HCT116 (cell line): ENCODE measurements around the gene BCAR1. TPM values are rescaled to one million over a fixed set of nuclear protein-coding genes. Genes with fewer than 3 reads are reported as not detected.
"Not testable (repeated sequence)": the region's sequence is repeated elsewhere in the genome, so short reads cannot be mapped to it uniquely, and the experiment has no call there.

ENCODE experiments used
- ATAC-seq: fragments of 200-7000 bp; cut with Tn5 transposase; 2 replicates; pipeline ENCODE4 v1.9.1; 2020; ENCODE audit warnings: mild to moderate bottlenecking, moderate library complexity
- BruUV-seq: library from RNA; stranded (reverse); fragments of 400-500 nt; replicated peaks from 2 replicates; lab custom pipeline; 2021; lab: Mats Ljungman, UMichigan
- CTCF ChIA-PET: fragments of 300-600 bp; sonication (Branson Sonifier 250); formaldehyde crosslinking; loops from one replicate; lab custom pipeline; 2021; ENCODE audit warnings: antibody characterized with exemption; lab: Charles Lee
- POLR2A ChIA-PET: fragments of 300-600, 350-600 bp; sonication (Branson Sonifier 250); formaldehyde crosslinking; loops from one replicate; lab custom pipeline; 2021; ENCODE audit warnings: antibody characterized with exemption; lab: Charles Lee
- RAD21 ChIA-PET, 2 experiments: fragments of 300-600 bp; sonication (Branson Sonifier 250); formaldehyde crosslinking; loops; one replicate each; lab custom pipeline; 2023; ENCODE audit warnings: low total read pairs in 2 of 2; ENCODE audit not compliant: uncharacterized antibody in 2 of 2, unreplicated experiment in 2 of 2, low non-redundant PET in 1 of 2; lab: Charles Lee
- DNase-seq: peaks from one replicate; pipeline ENCODE4 v3.0.0-alpha.2; 2010; ENCODE audit warnings: low read depth, low spot score
- H2AFZ ChIP-seq: fragments of 200-600 bp; shearing (Covaris generic), sonication (generic); 2 replicates; pipeline ENCODE4 v1.6.1; 2017; ENCODE audit warnings: low read depth, mixed run types, mixed read lengths, antibody characterized with exemption, low read length; ENCODE audit not compliant: poor library complexity, severe bottlenecking
- H3K27ac ChIP-seq: 2 replicates; pipeline ENCODE4 v1.5.1; 2012; ENCODE audit warnings: low read depth, low read length
- H3K27me3 ChIP-seq: fragments of 200-600 bp; sonication (generic); 2 replicates; pipeline ENCODE4 v1.6.1; 2016; ENCODE audit warnings: mixed run types, low read length, mixed read lengths; ENCODE audit not compliant: insufficient read depth
- H3K36me3 ChIP-seq, 2 experiments: fragments of 200-500 bp in 1 of 2; fragments of 200-600 bp in 1 of 2; sonication (Bioruptor generic) in 1 of 2; sonication (generic) in 1 of 2; 2 replicates each; pipeline versions ENCODE4 v1.5.1 to v1.6.1; 2014 to 2016; ENCODE audit warnings: low read length in 2 of 2, inconsistent platforms in 1 of 2, mixed read lengths in 1 of 2, mixed run types in 1 of 2; ENCODE audit not compliant: insufficient read depth in 2 of 2, control insufficient read depth in 1 of 2
- H3K4me1 ChIP-seq, 2 experiments: fragments of 200-600 bp in 1 of 2; sonication (generic) in 1 of 2; 2 replicates each; pipeline versions ENCODE4 v1.5.1 to v1.6.1; 2012 to 2017; ENCODE audit warnings: low read length in 2 of 2, inconsistent platforms in 1 of 2, mild to moderate bottlenecking in 1 of 2, mixed read lengths in 1 of 2, mixed run types in 1 of 2, moderate library complexity in 1 of 2; ENCODE audit not compliant: insufficient read depth in 2 of 2, control insufficient read depth in 1 of 2
- H3K4me2 ChIP-seq: fragments of 200-600 bp; sonication (generic); 2 replicates; pipeline ENCODE4 v1.6.1; 2017; ENCODE audit warnings: mixed run types, low read length, mixed read lengths
- H3K4me3 ChIP-seq, 2 experiments: fragments of 200-600 bp in 1 of 2; sonication (generic) in 1 of 2; replicated peaks in 1 of 2; 2 replicates each; pipeline ENCODE4 v1.5.1; 2011 to 2016; ENCODE audit warnings: low read length in 2 of 2, control low read depth in 1 of 2, low read depth in 1 of 2, mild to moderate bottlenecking in 1 of 2, mixed read lengths in 1 of 2, mixed run types in 1 of 2
- H3K79me2 ChIP-seq: fragments of 200-600 bp; sonication (generic); 2 replicates; pipeline ENCODE4 v1.6.1; 2017; ENCODE audit warnings: mild to moderate bottlenecking, mixed run types, low read length, moderate library complexity, mixed read lengths; ENCODE audit not compliant: insufficient read depth
- H3K9ac ChIP-seq: fragments of 200-600 bp; sonication (generic); 2 replicates; pipeline ENCODE4 v1.6.1; 2016; ENCODE audit warnings: low read length, mixed read lengths
- H3K9me2 ChIP-seq: fragments of 200-600 bp; sonication (generic), shearing (Covaris generic); 2 replicates; pipeline ENCODE4 v1.6.1; 2017; ENCODE audit warnings: mixed run types, mild to moderate bottlenecking, moderate library complexity; ENCODE audit not compliant: insufficient read depth
- H3K9me3 ChIP-seq, 2 experiments: fragments of 200-500 bp in 1 of 2; fragments of 200-600 bp in 1 of 2; sonication (Bioruptor generic) in 1 of 2; sonication (generic) in 1 of 2; 2 replicates each; pipeline ENCODE4 v1.6.1; 2014 to 2017; ENCODE audit warnings: low read length in 2 of 2, mixed read lengths in 2 of 2, inconsistent platforms in 1 of 2, low read depth in 1 of 2, mild to moderate bottlenecking in 1 of 2, mixed run types in 1 of 2, moderate library complexity in 1 of 2; ENCODE audit not compliant: control insufficient read depth in 1 of 2, insufficient read depth in 1 of 2
- H4K20me1 ChIP-seq: fragments of 200-600 bp; sonication (generic), shearing (Covaris generic); 2 replicates; pipeline ENCODE4 v1.6.1; 2017; ENCODE audit warnings: mixed run types, mild to moderate bottlenecking, moderate library complexity; ENCODE audit not compliant: insufficient read depth
- ATF3 ChIP-seq: IDR thresholded peaks from 2 replicates; pipeline ENCODE4 v1.6.1; 2012
- CEBPB ChIP-seq: IDR thresholded peaks from 2 replicates; pipeline ENCODE4 v1.6.1; 2012; ENCODE audit warnings: low read depth
- CTCF ChIP-seq, 3 experiments: fragments of 200-600 bp in 1 of 3; sonication (generic) in 1 of 3; IDR thresholded peaks in 2 of 3; conservative IDR thresholded peaks in 1 of 3; 2 replicates each; pipeline ENCODE4 v1.5.1; 2012 to 2017; ENCODE audit warnings: low read depth in 2 of 3, low read length in 2 of 3, antibody characterized with exemption in 1 of 3, borderline replicate concordance in 1 of 3, control low read depth in 1 of 3, mild to moderate bottlenecking in 1 of 3, mixed read lengths in 1 of 3, mixed run types in 1 of 3, moderate library complexity in 1 of 3; ENCODE audit not compliant: insufficient read depth in 1 of 3
- EGR1 ChIP-seq: IDR thresholded peaks from 2 replicates; pipeline ENCODE4 v1.6.1; 2012; ENCODE audit warnings: low read depth
- ELF1 ChIP-seq: IDR thresholded peaks from 2 replicates; pipeline ENCODE4 v1.6.1; 2012; ENCODE audit warnings: low read depth, borderline replicate concordance
- EZH2 ChIP-seq: fragments of 200-600 bp; sonication (generic); IDR thresholded peaks from 2 replicates; pipeline ENCODE4 v1.6.1; 2017; ENCODE audit warnings: antibody characterized with exemption, mixed run types
- EZH2phosphoT487 ChIP-seq: fragments of 200-600 bp; IDR thresholded peaks from 2 replicates; pipeline ENCODE4 v1.6.1; 2018; ENCODE audit warnings: antibody characterized with exemption, borderline replicate concordance
- FOSL1 ChIP-seq: IDR thresholded peaks from 2 replicates; pipeline ENCODE4 v1.6.1; 2012; ENCODE audit warnings: low read depth
- MAX ChIP-seq: IDR thresholded peaks from 2 replicates; pipeline ENCODE4 v1.6.1; 2012
- SIN3A ChIP-seq: IDR thresholded peaks from 2 replicates; pipeline ENCODE4 v1.6.1; 2012; ENCODE audit warnings: low read depth
- TCF7L2 ChIP-seq: IDR thresholded peaks from 2 replicates; pipeline ENCODE4 v1.7.0; 2011; ENCODE audit warnings: borderline replicate concordance, inconsistent platforms; ENCODE audit not compliant: insufficient read depth, insufficient read length; ENCODE audit errors: extremely low read depth
- YY1 ChIP-seq: IDR thresholded peaks from 2 replicates; pipeline ENCODE4 v1.6.1; 2011; ENCODE audit warnings: low read length, low read depth, moderate library complexity, mild to moderate bottlenecking; ENCODE audit not compliant: insufficient replicate concordance; ENCODE audit errors: extremely low read depth
- ZFX ChIP-seq: fragments of 450-650 bp; IDR thresholded peaks from 2 replicates; pipeline ENCODE4 v1.6.1; 2017
- ZNF274 ChIP-seq: fragments of 200-500 bp; sonication (Bioruptor generic); IDR thresholded peaks from 2 replicates; pipeline ENCODE4 v1.6.1; 2014; ENCODE audit warnings: mild to moderate bottlenecking, low read depth, low read length, inconsistent platforms
- intact Hi-C: fragments of 100-400 bp; cut with micrococcal nuclease; formaldehyde crosslinking; loops from 2 replicates; pipeline ENCODE4 v1.10.0; 2022
- total RNA-seq: library from RNA; stranded (reverse); gene quantifications from one replicate; pipeline ENCODE4 v1.2.1, GENCODE V29; 2021; ENCODE audit not compliant: unreplicated experiment

Gene BCAR1
- total RNA-seq, 1 experiment from 2014 or later: 49.6 TPM

GRCh38 chr16:75281009-75281408 lies 29.6 kb upstream of the BCAR1 start:
- H3K27ac ChIP-seq, H3K36me3 ChIP-seq, H3K4me3 ChIP-seq, H3K27me3 ChIP-seq, RAD21 ChIA-PET, BruUV-seq, H3K4me1 ChIP-seq, H3K9ac ChIP-seq, H3K9me3 ChIP-seq, H2AFZ ChIP-seq, H3K4me2 ChIP-seq, intact Hi-C loops, POLR2A ChIA-PET, ATAC-seq, H3K9me2 ChIP-seq, H3K79me2 ChIP-seq, DNase-seq, H4K20me1 ChIP-seq: not testable (repeated sequence)
- CTCF ChIA-PET: interaction anchor here (0.9 to 1.4 kb wide), 2 partner anchors 8 to 104 kb away, joined by 3 read pairs; no protein-coding TSS in a partner anchor

GRCh38 chr16:75280331-75280804 lies 28.9 kb upstream of the BCAR1 start:
- RAD21 ChIA-PET: no interaction called here

More at GRCh38 chr16:75280331-75280804, 28.9 kb upstream of the BCAR1 start:
- no TSS peak for BruUV-seq
- Histone ChIP-seq H3K4me1 (peaks cover 3 to 4% of the 10 kb centered on the region in 2 experiments; a peak in 2 of 4 replicates), H3K27me3 (no peaks in the 10 kb centered on the region), H3K79me2 (no peaks in the 10 kb centered on the region), H4K20me1 (no peaks in the 10 kb centered on the region), H3K27ac (no peak overlapping the region), H2AFZ (no peak overlapping the region), H3K4me3 (no peak overlapping the region), H3K9me2 (no peaks in the 10 kb centered on the region), H3K36me3 (no peaks in the 10 kb centered on the region), H3K4me2 (no peak overlapping the region), H3K9me3 (no peaks in the 10 kb centered on the region), H3K9ac (no peak overlapping the region)
- DNase-seq (no peak), ATAC-seq (no peak)
- POLR2A ChIA-PET: no interaction called here
- CTCF ChIA-PET: interaction anchor here (1.4 to 1.5 kb wide), 2 partner anchors 9 to 105 kb away, joined by 3 read pairs; no protein-coding TSS in a partner anchor
- intact Hi-C loops: no loop called here
- no peak for TF ChIP-seq CEBPB
- TF ChIP-seq YY1: no peak
- no peak for TF ChIP-seq SIN3A
- TF ChIP-seq ATF3: no peak
- no peak for TF ChIP-seq EZH2phosphoT487
- no peak for TF ChIP-seq ZFX
- no peak for TF ChIP-seq EZH2
- no peak for TF ChIP-seq FOSL1
- no peak for TF ChIP-seq ZNF274
- no peak for TF ChIP-seq TCF7L2
- TF ChIP-seq CTCF (IDR thresholded peaks at IDR 0.05 in 2 of 3, conservative IDR thresholded peaks at IDR 0.05 in 1 of 3; ENCODE audit: borderline replicate concordance in 1 of 3, insufficient read depth in 1 of 3, low read depth in 2 of 3, low read length in 2 of 3): no peak
- no peak for TF ChIP-seq ELF1
- TF ChIP-seq EGR1: no peak
- TF ChIP-seq MAX: no peak
